ENCODE data around the gene ZMAT2.
"Not testable (repeated sequence)": the region's sequence is repeated elsewhere in the genome, so short reads cannot be mapped to it uniquely, and the experiment has no call there.

Gene ZMAT2

GRCh38 chr5:140700177-140701144, at the start of gene ZMAT2:
Gene ZMAT2, plus strand, starts transcription at chr5:140700447. Its CDS starts 14 bp downstream, at chr5:140700461.
- Histone ChIP-seq H3K4me1 (ENCODE audit: insufficient read depth, low read length, poor library complexity, severe bottlenecking) (peaks cover 17% of the 10 kb centered on the region), H2AFZ (ENCODE audit: low read length) (peak within 1 kb of the TSS; percentile 58), H3K9me2 (replicated peaks; ENCODE audit: low read depth, low read length) (no peaks in the 10 kb centered on the region), H3K9ac (ENCODE audit: low read depth, low read length, poor library complexity, severe bottlenecking) (peak within 1 kb of the TSS; percentile 78), H3K9me3 (ENCODE audit: insufficient read depth, low read depth, low read length) (no peaks in the 10 kb centered on the region), H4K20me1 (ENCODE audit: insufficient read depth, low read length, poor library complexity, severe bottlenecking) (peaks cover 12% of the 10 kb centered on the region), H3K36me3 (ENCODE audit: insufficient read depth, low read length) (peaks cover 70% of the 10 kb centered on the region), H3K27me3 (ENCODE audit: insufficient read depth, low read length, poor library complexity, severe bottlenecking) (no peaks in the 10 kb centered on the region), H3K4me3 (ENCODE audit: low read length, poor library complexity, severe bottlenecking) (peak within 1 kb of the TSS; percentile 86), H3F3A (ENCODE audit: low read depth) (no peaks in the 10 kb centered on the region), H3K79me2 (ENCODE audit: insufficient read depth, low read length) (peaks cover 20% of the 10 kb centered on the region), H3K4me2 (ENCODE audit: low read depth, low read length, poor library complexity, severe bottlenecking) (peak within 1 kb of the TSS; percentile 98)
- TF ChIP-seq EZH2phosphoT487 (IDR thresholded peaks at IDR 0.05; ENCODE audit: borderline replicate concordance), result no peak
- no peak for TF ChIP-seq CTCF (conservative IDR thresholded peaks at IDR 0.05; ENCODE audit: low read length)

DNA sequence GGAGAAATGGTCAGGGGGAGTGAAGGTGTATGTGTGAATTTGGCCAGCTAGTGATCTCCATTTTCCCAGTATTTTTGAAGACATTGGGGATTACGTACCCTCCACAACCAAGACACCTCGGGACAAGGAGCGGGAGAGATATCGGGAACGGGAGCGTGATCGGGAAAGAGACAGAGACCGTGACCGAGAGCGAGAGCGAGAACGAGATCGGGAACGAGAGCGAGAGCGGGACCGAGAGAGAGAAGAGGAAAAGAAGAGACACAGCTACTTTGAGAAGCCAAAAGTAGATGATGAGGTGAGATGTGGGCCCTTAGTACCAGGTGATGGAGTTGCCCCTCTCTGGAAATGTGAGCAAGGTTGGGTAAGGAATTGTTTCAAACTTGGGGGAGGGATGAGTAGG, 41.4 kb upstream of the ZMAT2 start:
- H3K9me3 ChIP-seq (ENCODE audit: insufficient read depth, low read depth, low read length), result no peaks in the 10 kb centered on the region
- peaks cover under 1% of the 10 kb centered on the region for H3K4me1 ChIP-seq (ENCODE audit: insufficient read depth, low read length, poor library complexity, severe bottlenecking)
- H3K27me3 ChIP-seq (ENCODE audit: insufficient read depth, low read length, poor library complexity, severe bottlenecking), result no peaks in the 10 kb centered on the region
- no peak overlapping the region for H3K4me3 ChIP-seq (ENCODE audit: low read length, poor library complexity, severe bottlenecking)
- H3K4me2 ChIP-seq (ENCODE audit: low read depth, low read length, poor library complexity, severe bottlenecking), result no peak overlapping the region
- H3F3A ChIP-seq (ENCODE audit: low read depth), result 0 out of 2 replicates have a peak, but pooled peaks cover 4% of the 10 kb centered on the region
- H2AFZ ChIP-seq (ENCODE audit: low read length), result no peak overlapping the region
- TF ChIP-seq EZH2phosphoT487 (IDR thresholded peaks at IDR 0.05; ENCODE audit: borderline replicate concordance), result no peak
- TF ChIP-seq CTCF (conservative IDR thresholded peaks at IDR 0.05; ENCODE audit: low read length), result no peak
- no peaks in the 10 kb centered on the region for H3K79me2 ChIP-seq (ENCODE audit: insufficient read depth, low read length)
- peaks cover 87% of the 10 kb centered on the region; the same call in 1 of the 2 replicates for H3K36me3 ChIP-seq (ENCODE audit: insufficient read depth, low read length)
- H4K20me1 ChIP-seq (ENCODE audit: insufficient read depth, low read length, poor library complexity, severe bottlenecking), result no peaks in the 10 kb centered on the region
- H3K9ac ChIP-seq (ENCODE audit: low read depth, low read length, poor library complexity, severe bottlenecking), result no peak overlapping the region
- no peaks in the 10 kb centered on the region for H3K9me2 ChIP-seq (replicated peaks; ENCODE audit: low read depth, low read length)

- not testable (repeated sequence) for H3F3A ChIP-seq (ENCODE audit: low read depth); H3K9me2 ChIP-seq (replicated peaks; ENCODE audit: low read depth, low read length); H3K9me3 ChIP-seq (ENCODE audit: insufficient read depth, low read depth, low read length); H3K4me1 ChIP-seq (ENCODE audit: insufficient read depth, low read length, poor library complexity, severe bottlenecking); H3K4me3 ChIP-seq (ENCODE audit: low read length, poor library complexity, severe bottlenecking); H2AFZ ChIP-seq (ENCODE audit: low read length); H3K79me2 ChIP-seq (ENCODE audit: insufficient read depth, low read length); H3K4me2 ChIP-seq (ENCODE audit: low read depth, low read length, poor library complexity, severe bottlenecking); H3K9ac ChIP-seq (ENCODE audit: low read depth, low read length, poor library complexity, severe bottlenecking); H4K20me1 ChIP-seq (ENCODE audit: insufficient read depth, low read length, poor library complexity, severe bottlenecking); H3K27me3 ChIP-seq (ENCODE audit: insufficient read depth, low read length, poor library complexity, severe bottlenecking)
- peaks cover 72% of the 10 kb centered on the region; the same call in 1 of the 2 replicates for H3K36me3 ChIP-seq (ENCODE audit: insufficient read depth, low read length)
These were observed 39.9 kb upstream of the ZMAT2 start for GRCh38 chr5:140660371-140660770.

Data from Loucy (cell line).